ENCODE measurements around the gene SLC35A5.

The SLC35A5 gene

GRCh38 chr3:112572701-112573100 lies 10.9 kb downstream of the SLC35A5 start:
- DNase-seq = no peak

DNA sequence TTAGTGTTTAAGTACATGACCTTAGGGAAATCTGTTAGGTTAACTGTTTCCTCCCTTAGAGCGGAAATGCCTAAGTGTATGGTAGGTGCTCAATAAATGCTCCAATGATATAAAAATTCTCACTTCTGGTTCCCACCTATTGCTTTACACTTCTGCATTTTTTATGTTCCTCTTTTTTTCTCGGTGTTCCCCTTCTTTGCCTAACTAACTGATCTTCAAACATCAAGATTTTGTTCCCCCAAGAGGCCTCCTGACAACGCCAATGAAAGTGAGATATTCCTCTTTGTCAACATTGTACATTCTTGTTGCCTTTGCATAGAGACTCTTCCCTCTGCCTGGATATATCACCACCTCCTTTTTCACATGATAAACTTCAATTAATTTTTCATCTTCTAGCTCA lies 17.4 kb downstream of the SLC35A5 start:
- DNase-seq = no peak

GRCh38 chr3:112579697-112580096 lies 17.9 kb downstream of the SLC35A5 start:
- no peak for DNase-seq

DNA sequence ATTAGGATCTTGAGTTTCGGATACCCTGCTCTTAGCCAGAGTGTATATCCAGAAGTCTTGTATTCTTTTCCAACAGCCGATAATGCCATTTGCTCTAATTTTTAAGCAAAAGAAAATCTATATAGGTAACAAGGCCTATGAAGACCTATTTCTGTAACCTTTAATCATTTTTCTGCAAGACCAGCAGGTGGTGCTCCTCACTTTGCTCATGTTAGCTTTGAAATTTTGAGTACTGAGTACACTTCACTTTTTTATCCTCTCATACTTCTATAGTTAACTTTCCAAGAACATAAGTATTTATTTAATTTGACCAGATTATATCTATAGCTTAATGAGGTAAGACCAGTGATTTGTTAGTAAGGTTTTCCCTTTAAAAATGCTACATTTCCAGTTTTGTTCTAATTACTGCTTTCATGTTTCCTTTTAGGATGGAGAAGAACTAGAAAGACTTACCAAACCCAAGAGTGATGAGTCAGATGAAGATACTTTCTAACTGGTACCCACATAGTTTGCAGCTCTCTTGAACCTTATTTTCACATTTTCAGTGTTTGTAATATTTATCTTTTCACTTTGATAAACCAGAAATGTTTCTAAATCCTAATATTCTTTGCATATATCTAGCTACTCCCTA lies 20.5 kb downstream of the SLC35A5 start:
- peak; percentile 39 for DNase-seq

GRCh38 chr3:112583105-112583504 lies 21.3 kb downstream of the SLC35A5 start:
- no peak for DNase-seq

GRCh38 chr3:112585782-112586181 lies 23.9 kb downstream of the SLC35A5 start:
- no peak for DNase-seq

GRCh38 chr3:112587336-112587735 lies 25.5 kb downstream of the SLC35A5 start:
- DNase-seq = no peak

DNA sequence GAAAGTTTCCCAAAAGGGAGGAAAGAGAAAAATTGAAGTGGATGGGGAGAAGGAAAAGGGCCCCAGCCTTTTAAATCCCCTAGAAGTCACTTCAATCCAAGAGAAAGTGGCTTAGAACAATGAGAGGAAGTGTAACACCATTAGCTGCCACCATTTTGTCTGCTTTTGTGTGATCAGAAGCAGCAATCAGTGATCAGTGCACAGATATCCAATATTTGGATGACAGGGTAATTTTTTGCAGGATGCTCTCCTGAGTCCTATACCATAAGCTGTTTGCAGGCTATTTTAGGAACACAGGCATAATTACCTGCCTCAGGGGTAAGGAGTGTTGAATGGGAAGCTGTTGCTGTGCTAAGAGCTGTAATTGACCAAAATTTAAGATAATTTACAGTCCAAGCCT lies 31.4 kb downstream of the SLC35A5 start:
- DNase-seq = no peak

GRCh38 chr3:112594856-112595255 lies 33.0 kb downstream of the SLC35A5 start:
- DNase-seq = no peak

- DNase-seq = no peak
These were observed 36.1 kb downstream of the SLC35A5 start for GRCh38 chr3:112597945-112598344.

DNA sequence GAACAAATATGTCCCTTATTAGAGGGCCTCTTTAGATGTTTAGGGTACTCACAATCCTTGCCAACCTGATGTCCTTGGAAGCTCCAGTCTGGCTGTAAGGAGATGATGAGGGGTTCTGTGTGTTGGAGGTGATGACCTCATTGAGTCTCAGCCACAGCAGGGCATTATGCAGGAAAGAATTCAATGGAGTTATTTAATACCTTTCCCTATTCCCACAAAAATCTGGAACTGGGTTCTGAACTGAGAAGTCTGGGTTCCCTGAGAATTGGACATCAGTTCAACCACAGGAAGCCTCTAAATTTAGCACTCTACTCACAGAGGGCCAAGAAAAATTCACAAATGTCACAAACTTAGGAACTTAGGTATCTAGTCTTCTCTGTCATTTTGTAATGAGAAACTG lies 36.9 kb downstream of the SLC35A5 start:
- DNase-seq = no peak

DNA sequence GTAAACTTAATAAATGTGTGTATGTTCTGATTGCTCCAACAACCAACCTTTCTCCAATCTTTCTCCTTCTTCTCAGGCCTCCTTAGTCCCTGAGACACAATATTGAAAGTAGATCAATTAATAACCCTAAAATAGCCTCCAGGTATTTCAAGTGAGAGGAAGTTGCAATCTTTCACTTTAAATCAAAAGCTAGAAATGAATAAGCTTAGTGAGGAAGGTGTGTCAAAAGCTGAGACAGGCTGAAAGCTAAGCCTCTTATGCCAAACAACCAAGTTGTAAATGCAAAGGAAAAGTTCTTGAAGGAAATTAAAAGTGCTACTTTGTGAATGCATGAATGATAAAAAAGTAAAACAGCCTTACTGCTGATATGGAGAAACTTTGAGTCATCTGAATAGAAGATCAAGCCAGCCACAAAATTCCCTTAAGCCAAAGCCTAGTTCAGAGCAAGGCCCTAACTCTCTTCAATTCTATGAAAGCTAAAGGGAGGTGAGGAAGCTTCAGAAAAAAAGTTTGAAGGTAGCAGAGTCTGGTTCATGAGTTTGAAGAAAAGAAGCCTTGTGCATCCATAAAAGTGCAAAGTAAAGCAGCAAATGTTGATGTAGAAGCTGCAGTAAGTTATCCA lies 40.5 kb downstream of the SLC35A5 start:
- no peak for DNase-seq

GRCh38 chr3:112604536-112604935 lies 42.7 kb downstream of the SLC35A5 start:
- DNase-seq = no peak

DNA sequence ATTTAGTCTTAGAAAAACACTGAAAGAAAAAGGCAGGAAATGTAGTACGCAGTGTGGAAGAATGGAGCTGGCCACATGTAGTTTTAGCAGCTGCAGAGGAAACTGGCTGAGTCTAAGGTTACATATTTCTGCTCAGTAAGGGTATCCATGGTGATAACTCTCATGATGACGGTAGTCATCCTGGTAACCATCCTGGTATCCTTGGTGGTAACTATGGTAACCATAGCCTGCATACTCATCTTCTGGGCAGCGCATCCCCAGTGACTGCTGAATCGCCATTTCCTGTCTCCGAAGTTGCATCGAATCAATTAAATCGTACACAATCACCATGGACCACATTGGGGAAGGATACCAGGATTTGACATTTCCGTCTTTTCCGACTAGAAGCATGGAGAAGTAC lies 43.4 kb downstream of the SLC35A5 start:
- no peak for DNase-seq

DNA sequence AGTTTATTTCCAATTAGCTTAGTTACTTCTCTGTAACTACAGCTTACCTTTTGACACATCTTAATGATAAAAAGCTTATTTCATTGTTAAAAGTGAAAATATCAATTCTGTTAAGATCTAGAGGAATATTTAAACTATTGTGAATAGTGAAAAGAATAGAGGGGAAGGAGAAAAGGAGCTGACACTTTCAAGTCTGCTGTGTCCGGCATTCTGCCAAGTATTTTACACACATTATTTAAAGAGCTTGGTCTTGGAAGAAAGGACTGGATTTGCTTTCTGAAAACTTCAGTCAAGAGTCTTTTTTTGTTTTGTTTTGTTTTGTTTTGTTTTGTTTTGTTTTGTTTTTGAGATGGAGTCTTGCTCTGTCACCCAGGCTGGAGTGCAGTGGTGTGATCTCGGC lies 44.3 kb downstream of the SLC35A5 start:
- no peak for DNase-seq

GRCh38 chr3:112607863-112608262 lies 46.0 kb downstream of the SLC35A5 start:
- DNase-seq = no peak

DNA sequence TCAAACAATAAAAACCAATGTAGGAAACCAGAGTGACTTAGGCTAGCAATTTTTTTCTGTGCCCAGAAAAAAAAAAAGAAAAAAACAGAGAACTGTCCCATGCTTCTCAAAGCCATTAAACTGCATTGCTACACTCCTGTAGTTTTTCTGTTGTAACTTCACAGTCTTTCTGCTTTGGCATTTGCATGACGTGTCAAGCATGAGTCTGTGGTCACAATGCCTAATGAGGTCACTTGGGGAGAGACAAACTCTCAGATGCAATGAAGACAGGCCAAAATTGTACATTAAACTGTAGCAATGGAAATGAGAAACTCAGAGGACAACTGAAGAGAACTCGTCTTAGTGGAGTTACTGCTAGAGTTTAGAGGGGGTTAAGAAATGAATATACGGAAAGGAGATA lies 48.3 kb downstream of the SLC35A5 start:
- DNase-seq = no peak

GRCh38 chr3:112611752-112612515 lies 50.1 kb downstream of the SLC35A5 start:
- no peak for DNase-seq

DNA sequence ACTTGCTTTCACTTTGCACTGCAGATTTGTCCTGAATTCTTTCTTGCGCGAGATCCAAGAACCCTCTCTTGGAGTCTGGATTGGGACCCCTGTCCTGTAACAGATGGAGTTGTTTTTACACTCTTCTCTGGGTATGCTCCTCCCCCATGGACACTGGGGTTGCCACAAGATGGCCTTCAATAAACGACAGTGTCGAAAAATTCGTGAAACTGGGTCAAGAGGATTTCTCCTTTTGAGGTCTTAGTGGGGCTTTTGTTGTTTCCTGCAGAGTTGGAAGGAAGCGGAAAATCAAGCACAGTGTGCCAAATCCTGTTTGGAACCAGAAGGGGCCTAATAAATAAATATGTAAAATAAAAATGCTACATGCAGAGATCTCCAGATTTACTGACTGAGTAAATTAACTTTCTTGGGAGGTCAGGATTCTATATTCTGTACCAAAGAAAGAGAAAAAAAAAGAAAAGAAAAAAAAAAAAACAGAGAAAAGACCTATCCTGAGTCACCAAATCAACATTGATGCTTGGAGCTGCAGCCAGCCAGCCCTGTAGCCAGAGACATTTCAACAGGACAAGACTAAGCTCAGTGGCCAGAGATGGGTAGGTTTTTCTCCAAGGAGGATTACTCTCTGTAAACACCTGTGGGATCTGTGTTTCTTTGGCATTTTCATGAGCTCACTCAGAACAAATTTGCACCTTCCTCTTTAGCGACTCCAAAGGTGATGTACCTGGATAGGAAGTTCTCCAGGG lies 54.3 kb downstream of the SLC35A5 start:
- no peak for DNase-seq

GRCh38 chr3:112617285-112617684 lies 55.4 kb downstream of the SLC35A5 start:
- no peak for DNase-seq

DNA sequence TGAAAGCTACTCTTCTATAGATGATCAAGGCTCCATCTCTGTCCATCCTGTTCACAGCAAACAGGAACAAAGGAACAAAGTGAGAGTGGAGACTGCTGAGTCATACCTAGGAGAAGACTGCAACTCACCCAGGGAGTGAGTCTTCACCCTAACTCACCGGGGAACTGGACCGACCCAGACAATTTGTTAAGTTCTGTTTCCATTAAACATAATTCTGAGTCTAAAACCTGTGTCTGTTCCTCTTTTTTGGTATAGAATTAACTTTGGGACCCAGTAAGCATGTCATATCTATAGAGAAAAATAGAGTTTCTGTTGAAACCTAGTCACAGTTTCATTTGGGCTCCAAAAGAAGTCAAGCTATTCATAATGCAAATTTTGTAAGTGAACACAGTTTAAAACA lies 57.5 kb downstream of the SLC35A5 start:
- DNase-seq = no peak

GRCh38 chr3:112623213-112623612 lies 61.4 kb downstream of the SLC35A5 start:
- DNase-seq = no peak

DNA sequence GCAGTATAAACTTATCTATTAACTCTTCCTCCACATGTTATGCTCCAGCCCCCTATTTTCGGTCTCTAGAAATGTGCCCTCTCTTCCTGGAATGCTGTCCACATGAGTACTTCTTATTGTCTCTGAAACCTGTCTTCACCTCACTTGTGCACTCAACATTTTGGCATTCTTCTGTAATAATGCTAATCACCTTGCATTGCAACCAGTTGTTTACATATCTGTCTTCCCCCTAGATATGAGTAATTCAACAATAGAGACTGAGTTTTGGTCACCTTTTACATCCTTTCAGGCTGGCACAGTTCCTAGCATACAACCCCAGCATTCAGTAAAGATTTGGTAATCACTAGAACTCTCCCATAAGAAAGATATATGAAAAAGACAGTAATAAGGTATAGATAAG lies 61.9 kb downstream of the SLC35A5 start:
- no peak for DNase-seq

DNA sequence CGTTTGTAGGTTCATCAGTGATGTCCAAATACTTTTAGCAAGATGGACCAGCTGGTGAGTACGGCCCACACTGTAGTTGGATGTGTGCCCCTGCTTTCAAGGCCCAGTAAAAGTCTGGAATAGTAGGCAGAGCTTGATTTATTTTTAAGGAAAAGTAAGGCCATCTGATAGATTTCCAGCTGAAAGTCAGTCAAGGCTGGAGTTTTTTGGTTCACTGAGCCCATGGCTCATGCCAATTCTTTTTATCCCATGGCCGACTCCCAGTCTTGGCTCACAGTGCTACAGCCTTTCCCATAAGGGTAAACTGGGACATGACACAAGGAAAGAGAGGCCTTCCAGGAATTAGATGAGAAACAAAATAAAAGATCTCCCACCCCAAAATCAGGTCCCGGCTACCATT lies 65.6 kb downstream of the SLC35A5 start:
- DNase-seq = no peak

Measured in NCI-H2029 treated with DMSO at 0.1 percent for 48 hours (cell line).